Fibroblast of skin of back (primary cell): ENCODE data around the gene CEP295NL.
"Not testable (repeated sequence)": the region's sequence is repeated elsewhere in the genome, so short reads cannot be mapped to it uniquely, and the experiment has no call there.

Experiments used
- DNase-seq: peaks from one replicate; pipeline ENCODE4 v3.0.0-alpha.2; 2013

CEP295NL gene

DNA sequence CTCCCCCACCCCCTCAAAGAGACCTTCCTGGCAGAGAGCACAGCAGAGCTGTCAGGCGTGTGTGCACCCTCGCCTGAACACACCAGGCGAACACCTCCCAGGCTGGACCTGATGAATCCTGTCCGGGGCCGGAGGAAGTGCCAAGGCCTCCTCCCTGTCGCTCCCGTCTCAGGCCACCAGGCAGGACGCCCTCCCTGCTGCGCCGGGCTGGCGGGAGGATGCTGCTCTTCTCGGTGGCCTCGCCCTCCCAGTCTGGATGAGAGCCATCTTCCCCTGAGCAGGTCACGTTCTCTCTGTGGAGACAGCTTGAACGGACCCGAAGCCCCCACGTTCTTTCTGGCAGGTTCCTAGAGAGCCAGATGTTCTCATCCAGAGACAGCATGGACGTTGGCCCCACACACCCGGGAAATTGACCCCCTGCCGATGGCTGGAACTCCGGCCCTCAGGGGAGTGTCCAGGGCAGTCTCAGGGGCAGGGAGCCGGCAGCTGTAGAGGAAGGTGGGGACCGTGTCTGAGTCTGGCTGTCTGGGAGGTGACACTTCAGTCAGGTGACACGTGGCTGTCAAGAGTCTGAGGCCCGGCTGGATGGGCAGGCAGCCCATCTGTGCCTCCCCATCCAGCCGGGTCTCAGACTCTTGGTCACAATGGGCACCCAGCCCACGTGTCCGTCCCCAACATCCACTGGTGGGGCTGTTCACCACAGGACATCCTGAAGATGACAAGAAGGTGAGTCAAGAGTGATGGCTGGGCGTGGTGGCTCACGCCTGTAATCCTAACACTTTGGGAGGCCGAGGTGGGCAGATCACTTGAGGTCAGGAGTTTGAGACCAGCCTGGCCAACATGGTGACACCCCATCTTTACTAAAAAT lies 27.1 kb upstream of the CEP295NL start:
- no peak for DNase-seq

DNA sequence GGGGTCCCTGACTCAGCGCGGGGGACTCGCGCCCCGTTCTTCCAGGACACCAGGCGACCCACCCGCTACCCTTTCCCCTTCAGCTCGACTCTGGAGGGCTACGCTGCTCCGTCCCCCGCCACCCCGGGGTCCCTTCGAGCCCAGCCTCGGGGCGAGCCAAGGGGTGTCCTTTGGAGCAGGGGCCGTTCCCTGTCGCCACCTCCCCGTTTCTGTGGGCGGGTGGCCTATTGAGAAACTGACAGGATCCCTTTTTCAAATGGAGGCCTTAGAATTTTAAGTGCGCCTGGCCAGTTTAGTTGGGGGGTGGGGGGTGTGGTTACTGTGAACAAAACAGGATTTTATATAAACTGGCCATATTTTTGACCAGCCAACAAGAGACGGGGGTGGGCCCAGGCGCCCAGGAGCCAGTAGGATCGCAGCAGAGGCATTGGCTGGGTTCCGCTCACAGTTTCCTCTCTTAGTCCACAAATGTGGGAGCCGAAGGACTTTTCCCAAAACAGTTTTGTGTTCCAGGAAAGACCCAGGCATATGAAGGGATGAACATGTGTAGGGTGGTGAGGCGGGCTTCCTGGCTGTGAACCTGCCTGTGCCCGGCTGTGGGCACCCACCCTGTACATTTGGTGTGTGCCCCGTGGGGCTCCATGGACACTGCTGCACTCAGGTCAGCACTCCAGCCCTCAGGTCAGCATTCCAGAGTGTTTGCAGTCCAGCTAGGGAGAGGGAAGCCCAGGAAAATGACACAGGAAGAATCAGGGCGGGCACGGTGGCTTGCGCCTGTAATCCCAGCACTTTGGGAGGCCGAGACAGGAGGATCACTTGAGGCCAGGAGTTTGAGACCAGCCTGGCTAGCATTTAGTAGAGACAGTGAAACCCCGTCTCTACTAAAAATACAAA lies 22.9 kb upstream of the CEP295NL start:
- peak; percentile 73 for DNase-seq

DNA sequence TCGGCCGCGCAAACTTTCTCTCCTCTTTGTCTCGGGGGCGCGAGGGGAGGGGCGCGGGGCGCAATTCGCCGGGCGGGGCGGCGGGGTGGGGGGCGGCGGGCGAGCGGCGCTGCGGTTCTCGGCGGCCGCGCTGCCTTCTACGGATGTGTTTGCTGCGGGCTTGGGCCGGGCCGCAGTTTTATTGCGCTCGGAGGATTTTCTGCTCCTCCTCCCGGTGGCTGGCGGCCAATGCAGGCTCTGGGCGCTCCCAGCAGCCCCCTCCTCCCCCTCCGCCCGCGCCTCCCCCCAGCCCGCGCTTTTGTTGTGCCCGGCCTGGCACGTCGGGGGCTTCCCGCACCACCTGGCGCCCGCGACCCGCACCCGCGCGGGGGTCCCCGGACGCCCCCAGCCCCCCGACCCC lies 22.2 kb upstream of the CEP295NL start, which contains the start of gene TIMP2:
Gene TIMP2 (minus strand): TSS at position 154 of the 400 bp plus-strand sequence. CDS start 299 bp downstream, outside the sequence.
- DNase-seq, result peak; percentile 85

DNA sequence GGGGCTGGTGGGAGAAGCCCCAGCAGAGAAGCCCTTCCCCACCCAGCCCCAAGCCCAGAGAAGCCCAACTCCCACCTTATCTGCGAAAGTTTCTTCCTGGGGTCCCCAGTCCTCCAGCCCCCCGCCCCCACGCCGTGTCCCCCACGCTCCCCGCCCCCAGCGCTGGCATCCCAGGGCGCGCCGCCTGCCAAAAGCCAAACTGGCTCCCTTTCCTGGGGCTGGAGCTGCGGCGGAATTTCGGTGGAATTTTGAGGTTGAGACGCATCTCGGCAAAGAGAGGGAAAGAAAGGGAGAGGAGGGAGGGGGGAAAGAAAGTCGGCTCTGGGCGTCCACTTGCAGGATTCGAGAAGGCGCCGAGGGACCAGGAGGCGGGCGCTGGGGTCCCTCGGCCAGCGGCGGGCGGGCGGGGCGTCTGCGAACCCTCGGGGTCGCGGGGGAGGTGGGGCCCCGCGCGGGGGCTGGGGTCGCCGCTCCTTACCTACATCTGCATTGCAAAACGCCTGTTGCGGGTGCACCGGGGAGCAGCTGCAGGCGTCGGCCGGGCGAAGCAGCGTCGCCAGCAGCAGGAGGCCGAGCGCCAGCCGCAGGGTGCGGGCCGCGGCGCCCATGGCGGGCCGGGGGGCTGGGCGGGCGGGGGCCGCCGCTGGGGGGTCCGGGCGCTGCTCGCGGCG lies 21.6 kb upstream of the CEP295NL start:
- DNase-seq, result peak; percentile 53

DNA sequence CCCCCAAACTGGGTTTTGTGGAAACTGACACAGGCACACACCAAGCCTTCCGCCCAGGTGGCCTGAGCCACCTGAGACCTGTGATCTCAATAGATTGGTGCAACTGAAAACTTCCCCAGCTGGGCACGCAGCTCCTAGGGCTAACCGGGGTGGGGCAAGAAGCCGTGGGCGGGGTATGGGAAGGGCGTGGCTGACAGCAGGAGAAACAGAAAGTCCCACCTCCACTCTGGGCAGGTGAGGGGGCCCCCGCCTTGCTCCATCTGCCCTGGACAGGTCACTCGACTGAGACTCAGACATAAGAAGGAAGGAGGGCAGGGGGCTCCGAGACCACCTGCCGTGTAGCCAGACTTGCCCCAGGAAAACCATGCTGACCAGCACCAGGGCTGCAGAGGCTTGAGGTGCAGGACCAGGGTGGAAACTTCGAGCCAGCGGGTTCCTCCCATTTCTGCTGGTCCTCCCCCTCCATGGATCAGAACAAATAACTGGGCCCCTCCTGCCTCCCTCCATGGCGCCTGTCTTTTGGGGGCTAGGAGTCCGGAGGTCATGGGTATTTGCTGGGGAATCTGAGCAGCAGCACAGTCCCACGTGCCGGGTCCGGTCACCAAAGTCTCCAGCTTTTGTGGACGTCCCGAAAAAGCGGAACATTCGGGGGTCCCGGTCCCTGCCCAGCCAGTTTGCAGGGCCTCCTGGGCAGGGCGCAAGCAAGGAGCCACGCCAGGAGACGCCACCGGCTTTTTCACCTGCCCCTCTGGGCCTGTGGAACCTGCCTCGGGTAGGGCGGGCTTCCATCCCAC lies 20.9 kb upstream of the CEP295NL start:
- no peak for DNase-seq

DNA sequence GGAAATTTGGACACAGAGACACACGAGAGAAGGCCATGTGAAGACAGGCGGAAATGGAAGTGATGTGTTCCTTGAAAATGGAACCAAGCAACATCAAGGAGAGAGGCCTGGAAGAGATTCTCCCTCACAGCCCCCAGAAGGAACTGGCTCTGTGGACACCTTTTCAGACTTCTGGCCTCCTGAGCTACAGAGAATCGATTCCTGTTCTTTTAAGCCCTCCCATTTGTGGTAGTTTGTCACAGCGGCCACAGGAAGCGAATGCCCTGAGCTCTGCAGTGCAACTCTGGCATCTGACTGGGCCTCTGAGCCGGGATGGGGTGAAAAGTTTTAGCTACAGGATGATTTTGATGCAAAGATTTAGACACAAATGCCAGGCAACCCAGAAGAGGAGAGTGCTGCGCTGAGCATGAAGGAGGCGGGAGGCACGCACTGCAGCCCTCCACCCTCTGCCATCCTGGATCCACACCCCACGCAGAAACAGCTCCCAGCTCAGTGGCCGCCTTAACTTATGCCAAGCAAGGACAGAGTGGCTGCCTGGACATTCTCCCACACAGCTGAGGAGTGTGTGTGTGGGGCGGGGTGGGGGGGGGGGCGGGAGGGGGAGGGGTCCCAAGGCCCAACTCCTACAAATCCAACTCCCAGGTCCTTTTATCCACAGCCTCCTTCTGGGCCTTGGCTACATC lies 20.0 kb upstream of the CEP295NL start:
- no peak for DNase-seq

DNA sequence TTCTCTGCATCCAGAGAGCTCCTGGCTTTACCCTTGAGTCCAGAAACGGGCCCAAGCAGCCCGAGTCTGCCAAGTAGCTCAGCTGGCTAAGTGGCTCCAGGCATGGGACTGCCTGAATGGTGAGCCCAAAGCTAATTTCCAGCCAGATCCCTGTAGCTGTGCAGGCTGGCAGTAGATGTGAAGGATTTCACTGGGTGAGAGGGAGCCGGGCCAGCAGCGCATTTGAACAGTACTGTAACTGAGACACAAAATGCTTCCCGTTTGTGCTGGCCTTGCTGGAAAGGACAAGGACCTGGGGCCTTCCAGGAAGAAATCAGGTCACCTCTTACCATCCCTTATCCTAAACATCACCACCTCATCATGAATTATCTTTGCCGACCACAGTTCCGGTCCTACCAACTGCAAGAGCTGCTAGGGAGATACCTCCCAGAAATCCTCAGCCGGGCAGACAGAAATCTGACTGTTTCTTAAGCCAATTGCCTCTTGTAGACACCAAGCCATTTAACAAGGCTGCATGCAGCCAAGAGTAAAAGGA lies 18.5 kb upstream of the CEP295NL start:
- no peak for DNase-seq

DNA sequence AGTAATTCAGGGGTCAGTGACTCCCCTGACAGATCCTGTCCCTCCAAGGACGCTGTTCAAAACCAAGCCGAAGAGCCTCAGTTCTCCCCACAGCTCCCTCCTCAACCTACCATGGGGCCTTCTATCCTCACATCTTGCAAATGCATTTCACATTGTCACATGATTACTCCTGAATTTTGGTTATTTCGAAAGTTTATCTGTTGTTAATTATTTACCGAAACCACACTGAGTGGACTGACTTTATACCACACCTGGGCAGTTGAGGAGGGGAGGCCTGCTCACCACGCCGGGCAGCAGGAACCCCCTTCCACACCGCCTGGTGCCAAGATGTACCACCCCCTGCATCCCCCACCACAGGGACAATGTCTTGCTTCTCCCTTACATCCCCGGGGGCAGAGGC lies 17.5 kb upstream of the CEP295NL start:
- DNase-seq, result no peak

DNA sequence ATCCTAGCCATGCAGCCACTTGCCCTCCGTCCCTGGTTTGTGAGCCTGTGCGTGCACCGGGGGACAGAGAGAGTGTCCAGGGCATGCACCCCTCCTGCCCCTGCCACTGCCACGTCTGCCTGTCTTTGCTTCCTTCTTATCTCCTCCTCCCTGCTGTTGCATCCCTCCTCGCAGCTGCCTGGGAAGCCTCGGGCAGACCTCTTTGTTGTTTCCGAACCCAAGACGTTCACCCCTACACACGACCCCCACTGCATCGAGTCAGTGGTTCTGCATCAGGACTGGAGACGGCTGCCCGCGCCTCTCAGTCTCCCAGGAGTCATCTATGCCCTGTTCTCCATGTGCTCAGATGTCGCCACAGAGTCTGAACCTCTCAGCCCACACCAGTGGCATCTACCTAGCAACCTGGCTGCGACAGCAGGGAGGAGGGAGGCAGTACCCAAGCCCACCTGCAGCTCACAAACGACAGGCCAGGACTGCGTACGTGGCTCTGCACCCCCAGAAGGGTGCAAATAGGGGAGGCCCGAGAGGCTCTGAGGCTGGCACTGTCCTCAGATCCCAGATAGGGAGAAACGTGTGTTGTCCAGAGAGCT lies 17.0 kb upstream of the CEP295NL start:
- no peak for DNase-seq

DNA sequence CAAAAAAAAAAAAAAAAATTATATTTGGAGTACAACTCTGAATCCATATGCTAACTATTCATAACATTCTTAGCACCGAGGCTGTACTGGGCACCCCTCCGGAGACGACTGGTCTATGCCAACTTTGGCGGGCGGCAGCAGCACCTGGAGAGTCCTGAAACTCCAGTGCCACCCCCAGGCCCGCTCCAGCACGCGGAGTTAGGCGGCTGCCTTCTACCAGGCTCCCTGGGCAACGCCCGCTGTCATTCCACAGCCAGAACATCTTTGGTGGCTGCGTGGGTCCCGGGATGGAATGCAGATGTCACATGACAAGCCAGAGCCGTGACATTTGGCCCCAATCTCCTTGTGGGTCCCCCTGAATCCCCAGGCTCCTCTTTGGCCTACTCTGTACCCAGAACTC lies 16.0 kb upstream of the CEP295NL start:
- DNase-seq, result no peak

DNA sequence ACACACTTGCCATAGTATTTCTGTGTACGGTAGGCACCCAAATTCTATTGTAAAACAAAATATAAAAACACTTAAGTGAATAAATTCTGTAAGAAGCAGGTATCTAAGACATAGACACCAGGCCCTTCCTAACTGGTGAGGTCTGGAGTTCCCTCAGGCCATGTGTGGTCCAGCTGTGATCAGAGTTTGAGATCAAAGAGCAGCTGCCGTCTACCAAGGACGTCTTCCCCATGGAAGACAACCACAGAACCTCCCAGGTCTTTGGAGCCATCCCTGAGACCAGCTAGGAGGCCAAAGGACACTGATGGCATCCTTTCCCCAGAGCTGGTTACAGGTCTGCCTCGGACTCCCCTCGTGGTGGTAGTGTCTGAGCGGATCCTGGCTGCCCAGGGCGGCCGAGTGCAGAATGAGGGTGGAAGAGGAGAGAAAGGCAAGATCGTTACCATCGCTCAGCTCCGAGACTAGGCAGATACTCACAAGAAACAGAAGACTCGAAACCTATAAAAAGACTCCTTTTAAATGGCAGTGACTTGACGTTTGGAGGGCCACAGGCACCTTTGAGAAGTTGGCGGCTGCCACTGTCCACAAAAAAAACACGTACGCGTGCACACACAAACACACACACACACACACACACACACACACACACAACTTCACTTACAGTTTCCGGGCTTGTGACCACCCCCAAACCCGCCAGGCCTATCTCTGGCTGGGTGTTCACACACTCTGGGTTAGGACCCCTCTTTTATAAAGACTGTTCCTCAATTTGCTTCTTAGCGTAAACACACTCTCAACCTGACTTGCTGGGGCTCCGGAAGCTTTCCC lies 14.7 kb upstream of the CEP295NL start:
- no peak for DNase-seq

DNA sequence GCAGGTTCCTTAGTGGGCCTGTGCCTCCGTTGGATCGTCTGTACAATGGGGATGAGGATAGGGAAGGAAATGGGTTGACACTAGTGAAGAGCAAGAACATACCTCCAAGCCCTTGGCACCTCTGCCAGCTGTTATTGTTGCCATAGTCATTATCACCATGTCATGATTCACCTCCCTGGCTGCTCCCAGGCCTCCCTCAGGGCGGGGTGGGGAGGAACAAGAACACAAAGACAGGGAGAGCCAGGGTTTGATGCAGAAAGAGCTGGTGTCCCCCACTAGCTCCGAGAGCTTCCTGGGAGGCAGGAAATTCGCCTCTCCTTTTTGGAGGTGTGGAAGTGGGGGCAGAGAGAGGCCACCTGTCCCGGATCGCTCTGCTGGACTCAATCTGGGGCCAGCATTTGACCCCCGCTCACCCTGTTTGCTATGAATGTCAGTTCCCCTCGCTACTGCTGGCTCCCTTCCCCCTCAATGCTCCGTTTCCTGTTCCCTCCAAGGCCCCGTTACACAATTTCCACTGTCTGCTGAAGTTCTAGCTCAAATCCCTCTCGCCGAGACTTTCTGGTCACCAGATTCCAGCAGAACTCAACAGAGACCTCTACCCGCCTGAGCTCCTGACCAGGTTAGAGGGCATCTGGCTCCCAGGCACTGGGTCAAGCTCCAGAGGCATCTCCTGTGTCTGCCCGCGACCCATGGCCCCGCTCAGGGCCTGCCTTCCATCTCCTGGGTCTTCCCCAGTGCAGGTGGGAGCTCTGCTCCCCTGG lies 13.1 kb upstream of the CEP295NL start:
- peak; percentile 67 for DNase-seq

DNA sequence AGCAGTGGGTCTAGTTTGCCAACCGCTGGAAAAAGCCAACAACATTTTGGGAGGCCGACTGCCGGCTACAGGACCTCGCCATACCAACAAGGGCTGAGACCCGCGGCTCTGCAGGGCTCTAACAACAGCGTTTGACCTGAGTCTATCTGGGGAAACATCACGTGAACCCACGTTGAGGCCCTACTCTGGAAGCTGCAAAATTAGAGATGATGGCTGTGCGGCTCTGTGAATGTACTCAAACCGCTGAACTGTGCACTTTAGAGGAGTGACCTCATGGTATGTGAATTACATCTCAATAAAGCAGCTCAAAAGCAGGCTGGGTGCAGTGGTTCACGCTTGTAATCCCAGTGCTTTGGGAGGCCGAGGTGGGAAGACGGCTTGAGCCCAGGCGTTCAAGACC lies 10.1 kb upstream of the CEP295NL start:
- no peak for DNase-seq

DNA sequence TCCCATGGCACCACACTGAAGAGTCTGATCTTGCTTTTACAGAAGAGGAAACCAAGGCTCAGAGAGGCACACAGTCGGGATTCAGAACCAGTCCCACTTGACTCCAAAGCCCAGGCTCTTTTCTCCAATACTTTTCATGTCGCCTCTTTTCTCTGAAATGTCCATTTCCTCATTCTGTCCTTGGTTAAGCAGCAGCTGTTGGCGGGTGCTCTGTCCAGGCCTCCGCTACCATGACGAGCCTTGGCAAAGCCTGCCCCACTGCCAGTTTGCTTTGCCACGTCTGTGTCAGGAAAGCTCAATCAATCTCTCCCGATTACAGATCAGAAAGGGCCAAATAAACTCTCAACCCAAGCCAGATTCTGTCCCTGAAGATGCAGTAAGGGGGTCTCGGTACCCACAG lies 9.1 kb upstream of the CEP295NL start:
- DNase-seq, result no peak

DNA sequence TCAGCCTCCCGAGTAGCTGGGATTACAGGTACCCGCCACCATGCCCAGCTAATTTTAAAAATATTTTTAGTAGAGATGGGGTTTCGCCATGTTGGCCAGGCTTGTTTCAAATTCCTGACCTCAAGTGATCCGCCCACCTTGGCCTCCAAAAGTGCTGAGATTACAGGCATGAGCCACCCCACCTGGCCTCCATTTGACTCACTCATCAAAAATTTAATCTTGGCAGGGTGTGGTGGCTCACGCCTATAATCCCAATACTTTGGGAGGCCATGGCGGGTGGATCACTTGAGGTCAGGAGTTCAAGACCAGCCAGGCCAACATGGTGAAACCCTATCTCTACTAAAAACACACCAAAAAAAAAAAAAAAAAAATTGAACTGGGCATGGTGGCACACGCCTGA lies 8.5 kb upstream of the CEP295NL start:
- not testable (repeated sequence) for DNase-seq

DNA sequence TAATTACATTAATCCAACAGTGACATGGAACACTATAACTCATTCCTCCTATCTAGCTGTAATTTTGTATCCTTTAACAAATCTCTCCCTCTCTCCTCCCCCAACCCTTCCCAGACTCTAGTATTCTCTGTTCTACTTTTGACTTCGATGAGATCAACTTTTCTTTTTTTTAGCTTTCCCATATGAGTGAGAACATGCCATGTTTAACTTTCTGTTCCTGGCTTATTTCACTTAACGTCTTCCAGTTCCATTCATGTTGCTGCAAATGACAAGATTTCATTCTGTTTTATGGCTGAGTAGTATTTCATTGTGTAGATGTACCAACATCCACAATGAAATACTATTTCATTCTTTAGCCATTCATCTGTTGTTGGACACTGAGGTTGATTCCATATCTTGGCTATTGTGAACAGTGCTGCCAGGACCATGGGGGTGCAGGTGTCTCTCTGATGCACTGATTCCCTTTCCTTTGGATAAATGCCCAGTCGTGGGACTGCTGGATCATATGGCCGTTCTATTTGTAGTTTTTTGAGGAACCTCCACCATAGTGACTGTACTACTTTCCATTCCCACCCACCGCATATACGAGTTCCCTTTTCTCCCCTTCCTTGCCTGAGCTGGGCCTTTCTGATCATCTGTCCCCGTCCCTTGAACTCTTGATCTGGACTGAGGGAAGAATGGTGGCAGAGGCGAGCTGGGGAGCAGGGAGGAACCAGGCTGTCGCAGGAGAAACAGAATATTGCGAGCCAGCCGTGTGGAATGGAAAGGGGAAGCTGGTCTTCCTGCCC lies 7.7 kb upstream of the CEP295NL start:
- no peak for DNase-seq

DNA sequence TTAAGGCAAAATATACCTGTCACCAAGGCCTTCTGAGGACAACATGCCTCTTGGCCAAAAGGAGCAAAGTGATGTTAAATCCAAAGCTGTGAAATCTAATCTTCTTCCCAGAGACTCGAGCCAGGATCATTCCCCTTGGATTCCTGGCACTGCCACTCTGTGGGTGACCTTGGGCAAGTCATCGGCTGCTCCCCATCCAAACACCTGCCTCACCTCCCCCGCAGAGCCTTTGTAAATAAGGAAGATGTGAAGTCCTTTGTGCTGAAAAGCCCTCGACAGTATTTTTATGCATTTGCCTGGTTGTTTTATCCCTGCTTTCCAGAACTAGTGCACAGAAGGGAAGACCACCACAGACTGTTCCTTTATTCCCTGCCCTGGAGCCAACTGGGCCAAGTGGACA lies 5.4 kb upstream of the CEP295NL start:
- no peak for DNase-seq

DNA sequence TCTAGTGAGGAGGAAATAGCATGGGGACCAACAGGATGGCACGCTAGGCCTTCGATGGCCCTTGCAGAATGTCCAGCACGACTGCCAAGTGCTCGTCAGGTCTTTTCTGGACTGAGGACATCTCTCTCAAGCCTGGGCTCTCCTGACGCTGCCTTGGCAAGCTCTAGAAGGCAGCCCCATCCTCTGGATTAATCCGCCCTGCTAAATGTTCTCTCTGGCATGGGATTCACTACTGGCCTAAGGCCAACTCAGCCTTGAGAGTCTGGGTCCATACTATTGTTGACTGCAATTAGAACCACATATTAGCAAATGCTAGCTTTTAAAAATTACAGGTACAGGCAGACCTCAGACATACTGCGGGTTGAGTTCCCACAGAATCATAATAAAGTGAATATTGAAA lies 2.5 kb upstream of the CEP295NL start:
- DNase-seq, result no peak
